ENCODE results near the gene KCNJ15.

Gene KCNJ15

GRCh38 chr21:38325731-38326420 lies 69.1 kb downstream of the KCNJ15 start:
- TF ChIP-seq CTCF (IDR thresholded peaks at IDR 0.05; ENCODE audit: control insufficient read depth, insufficient read depth, low read depth, low read length, missing control alignments): no peak
- H3K4me3 ChIP-seq (ENCODE audit: control insufficient read depth, low read depth, low read length): no peak overlapping the region
- DNase-seq (ENCODE audit: low read depth): no peak

GRCh38 chr21:38326429-38326828 lies 69.6 kb downstream of the KCNJ15 start:
- no peak for TF ChIP-seq CTCF (IDR thresholded peaks at IDR 0.05; ENCODE audit: control insufficient read depth, insufficient read depth, low read depth, low read length, missing control alignments)
- H3K4me3 ChIP-seq (ENCODE audit: control insufficient read depth, low read depth, low read length): no peak overlapping the region
- no peak for DNase-seq (ENCODE audit: low read depth)

- no peak for TF ChIP-seq CTCF (IDR thresholded peaks at IDR 0.05; ENCODE audit: control insufficient read depth, insufficient read depth, low read depth, low read length, missing control alignments)
- no peak for DNase-seq (ENCODE audit: low read depth)
These were observed 70.1 kb downstream of the KCNJ15 start for GRCh38 chr21:38326899-38327298.

GRCh38 chr21:38327984-38328383 lies 71.2 kb downstream of the KCNJ15 start:
- DNase-seq (ENCODE audit: low read depth): no peak
- TF ChIP-seq CTCF (IDR thresholded peaks at IDR 0.05; ENCODE audit: control insufficient read depth, insufficient read depth, low read depth, low read length, missing control alignments): no peak
- H3K4me3 ChIP-seq (ENCODE audit: control insufficient read depth, low read depth, low read length): no peak overlapping the region

More at GRCh38 chr21:38326899-38327298, 70.1 kb downstream of the KCNJ15 start:
- H3K4me3 ChIP-seq (ENCODE audit: control insufficient read depth, low read depth, low read length): no peak overlapping the region

- no peak for TF ChIP-seq CTCF (IDR thresholded peaks at IDR 0.05; ENCODE audit: control insufficient read depth, insufficient read depth, low read depth, low read length, missing control alignments)
- H3K4me3 ChIP-seq (ENCODE audit: control insufficient read depth, low read depth, low read length): no peak overlapping the region
- no peak for DNase-seq (ENCODE audit: low read depth)
These were observed 72.4 kb downstream of the KCNJ15 start for GRCh38 chr21:38329162-38329561.

GRCh38 chr21:38330666-38331065 lies 73.9 kb downstream of the KCNJ15 start:
- DNase-seq (ENCODE audit: low read depth): no peak
- no peak for TF ChIP-seq CTCF (IDR thresholded peaks at IDR 0.05; ENCODE audit: control insufficient read depth, insufficient read depth, low read depth, low read length, missing control alignments)
- no peak overlapping the region for H3K4me3 ChIP-seq (ENCODE audit: control insufficient read depth, low read depth, low read length)

Data from AG09309 (cell line).